ENCODE results near the gene SIGMAR1.
A peak's percentile ranks its signal among the peaks of the same experiment; 100 is the strongest.
"Not testable (repeated sequence)": the region's sequence is repeated elsewhere in the genome, so short reads cannot be mapped to it uniquely, and the experiment has no call there.

The SIGMAR1 gene

DNA sequence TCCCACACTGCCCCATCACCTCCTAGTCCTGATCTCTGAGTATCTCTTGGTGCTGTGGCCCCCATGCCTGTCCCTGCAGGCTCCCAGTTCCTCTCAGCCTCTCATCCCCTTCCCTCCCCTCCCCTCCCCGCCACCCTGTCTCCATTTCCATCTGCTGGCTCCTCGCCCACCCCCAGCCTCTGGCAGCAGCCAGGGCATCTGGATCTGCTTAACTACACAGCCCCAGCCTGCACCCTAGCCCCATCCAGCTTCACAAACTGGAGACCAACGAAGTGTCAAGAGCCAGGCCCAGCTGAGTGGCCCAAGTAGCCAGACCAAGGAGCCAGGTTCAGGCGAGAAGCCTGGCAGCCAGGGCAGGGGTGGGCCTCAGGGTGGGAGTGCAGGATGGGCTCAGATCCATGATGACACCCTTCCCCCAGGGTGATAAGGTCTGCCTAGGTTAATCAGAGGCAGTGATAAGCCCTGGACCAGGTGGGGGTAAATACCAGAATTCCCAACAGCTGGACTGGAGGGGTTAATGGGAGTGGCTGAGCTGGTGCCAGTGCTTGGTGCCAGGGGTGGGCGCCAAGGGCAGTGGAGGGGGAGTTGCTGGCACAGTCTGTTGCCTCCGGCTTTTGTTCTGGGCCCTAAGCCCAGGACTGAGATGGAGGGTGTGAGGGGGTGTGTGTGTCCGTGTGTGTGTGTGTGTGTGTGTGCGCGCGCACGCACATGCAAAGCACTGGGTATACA lies 16.9 kb upstream of the SIGMAR1 start:
- peak; percentile 83 to 90 for DNase-seq

DNA sequence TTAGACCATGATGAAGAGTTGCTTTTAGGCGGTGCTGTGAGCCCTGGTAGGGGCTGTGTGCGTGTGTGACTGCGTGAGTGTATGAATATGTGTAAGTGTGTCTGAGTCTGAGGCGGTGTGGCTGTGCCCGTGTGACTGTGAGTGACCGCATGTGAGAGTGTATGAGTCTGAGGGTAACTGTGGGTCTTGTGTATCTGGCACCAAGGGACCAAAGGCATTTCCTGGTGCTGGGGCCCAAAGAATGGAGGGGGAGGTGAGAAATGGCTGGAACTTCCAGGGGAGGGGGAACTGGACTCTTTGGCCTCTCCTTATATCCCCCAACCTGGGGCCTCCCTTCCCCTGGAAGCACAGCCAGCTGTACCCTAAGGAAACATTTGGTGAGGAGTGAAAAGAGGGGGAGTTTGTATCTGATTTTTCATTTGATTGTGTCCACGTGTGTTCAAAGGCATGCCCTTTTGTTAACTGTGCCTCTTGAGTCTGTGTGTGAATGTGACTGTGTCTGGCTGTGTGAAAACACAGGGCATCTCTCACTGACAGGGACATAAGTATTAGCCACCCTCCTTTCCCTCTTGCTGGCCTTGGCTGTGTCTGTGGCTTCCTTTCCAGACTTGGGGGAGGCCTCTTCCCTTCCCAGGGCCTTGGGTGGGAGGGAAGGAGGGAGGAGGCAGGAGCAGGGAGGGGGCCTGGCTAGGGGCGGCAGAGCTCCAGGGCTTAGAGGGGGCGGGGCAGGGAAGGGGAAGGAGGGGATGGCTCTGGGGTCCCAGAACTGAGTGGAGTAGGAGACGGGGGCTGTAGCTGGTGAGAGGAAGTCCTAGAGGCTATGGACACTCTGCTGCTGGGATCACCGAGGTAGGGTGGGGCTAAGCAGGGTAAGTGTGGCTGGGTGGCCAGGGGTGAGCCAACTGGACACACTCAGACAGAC lies 15.8 kb upstream of the SIGMAR1 start:
- DNase-seq: peak; percentile 43 to 55

DNA sequence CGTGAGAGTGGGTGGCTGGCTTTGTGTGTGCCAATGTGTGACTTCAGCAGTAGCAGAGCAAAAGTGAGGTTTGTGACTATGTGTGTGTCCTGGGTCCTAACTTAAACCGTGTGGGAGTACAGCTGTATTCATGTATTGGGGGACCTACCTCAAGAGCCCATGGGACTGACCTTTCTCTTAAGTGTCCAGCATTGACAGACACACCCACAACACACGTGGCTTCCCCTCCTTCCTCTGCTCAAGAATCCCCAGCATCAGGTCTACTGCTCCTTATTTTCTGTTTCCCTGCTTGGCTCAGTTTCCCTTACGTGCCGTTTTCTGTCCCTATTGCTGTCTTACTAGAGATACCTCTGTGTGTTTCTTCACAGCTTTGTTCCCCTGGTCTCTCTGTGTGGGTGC lies 15.0 kb upstream of the SIGMAR1 start:
- no peak for DNase-seq

DNA sequence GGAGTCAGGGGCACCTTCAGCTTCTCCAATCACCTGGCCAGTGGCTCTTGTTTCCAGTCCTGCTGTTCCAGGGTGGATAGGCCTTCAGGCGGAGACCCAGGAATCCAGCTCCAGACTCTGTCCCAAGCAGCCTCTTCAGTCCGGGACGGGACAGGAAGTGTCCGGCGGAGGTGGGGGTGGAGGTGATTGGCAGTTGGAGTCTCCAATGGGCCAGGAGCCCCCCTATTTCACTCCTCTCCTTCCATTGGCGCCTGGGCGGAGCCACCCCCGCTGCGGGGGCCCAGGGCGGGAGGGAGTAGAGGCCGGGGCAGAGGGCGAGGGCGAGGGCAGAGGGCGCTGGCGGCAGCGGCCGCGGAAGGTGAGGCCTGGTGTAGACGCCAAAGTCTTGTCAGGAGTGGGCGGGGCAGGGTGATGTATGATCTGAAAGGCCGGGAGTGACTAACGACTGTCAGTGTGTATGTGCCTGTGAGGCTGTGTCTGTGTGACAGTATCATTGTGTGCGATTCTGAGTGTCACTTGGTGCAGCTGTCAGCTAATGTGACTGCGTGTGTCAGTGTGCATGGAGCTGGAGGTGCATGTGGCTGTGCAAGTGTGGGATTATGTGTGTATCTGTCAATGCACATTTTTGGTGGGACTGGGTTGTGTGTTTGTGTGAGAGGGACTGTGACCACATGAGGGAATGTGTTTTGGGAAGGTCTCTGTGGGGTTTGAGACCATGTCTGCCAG lies 14.5 kb upstream of the SIGMAR1 start, which contains the start of gene IL11RA:
TSS of gene IL11RA (plus strand) at position 310 of the 726 bp plus-strand sequence. CDS start 3,033 bp downstream, outside the sequence.
- DNase-seq: no peak

DNA sequence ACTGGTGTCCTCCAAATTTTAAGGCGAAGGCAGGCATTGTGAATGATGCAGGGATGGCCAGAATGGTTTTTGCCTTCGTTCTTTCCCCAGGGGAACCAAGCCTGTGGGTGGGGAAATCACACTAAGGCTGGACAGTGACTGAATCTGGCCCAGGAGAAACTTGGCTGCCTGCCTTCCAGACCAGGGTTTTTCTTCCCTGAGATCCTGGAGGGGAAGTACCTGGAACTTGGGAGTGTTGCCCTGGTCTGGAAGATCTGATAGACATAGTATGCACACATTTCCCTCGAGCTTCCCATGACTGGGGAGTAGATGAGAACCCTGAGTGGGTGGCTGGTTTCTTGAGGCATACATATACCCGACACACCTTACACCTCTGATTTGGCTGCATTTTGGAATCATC lies 13.7 kb upstream of the SIGMAR1 start:
- no peak for DNase-seq

DNA sequence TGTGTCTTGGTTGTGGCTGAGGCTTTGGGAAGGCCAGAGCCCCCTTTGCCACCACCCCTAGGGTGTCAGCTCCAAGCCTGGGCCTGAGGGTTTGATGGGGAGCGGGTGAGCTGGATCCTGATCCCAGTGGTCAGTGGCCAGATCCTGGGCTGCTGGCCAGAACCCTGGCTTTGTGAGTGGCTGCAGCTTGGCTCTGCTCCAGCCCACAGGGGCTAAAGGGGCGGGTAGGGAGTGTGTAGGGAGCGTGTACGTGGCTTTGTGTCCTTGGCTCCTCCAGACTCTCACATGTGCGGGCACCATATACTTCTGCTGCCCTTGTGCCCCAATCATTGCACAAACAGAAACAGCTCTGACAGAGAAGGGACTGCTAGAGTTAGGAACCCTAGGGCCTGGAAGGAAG lies 13.2 kb upstream of the SIGMAR1 start:
- DNase-seq: no peak

DNA sequence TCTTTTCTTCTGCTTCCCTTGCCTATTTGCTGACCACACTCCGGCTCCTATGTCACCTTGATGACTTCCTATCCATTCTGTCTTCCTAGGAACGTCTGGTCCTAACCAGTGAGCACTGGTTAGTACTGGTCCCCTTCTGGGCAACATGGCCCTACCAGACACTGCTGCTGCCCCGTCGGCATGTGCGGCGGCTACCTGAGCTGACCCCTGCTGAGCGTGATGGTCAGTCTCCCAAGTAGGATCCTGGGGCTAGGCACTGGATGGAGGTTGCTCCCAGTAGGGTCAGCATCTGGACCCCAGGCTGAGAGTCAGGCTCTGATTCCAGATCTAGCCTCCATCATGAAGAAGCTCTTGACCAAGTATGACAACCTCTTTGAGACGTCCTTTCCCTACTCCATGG lies 11.1 kb upstream of the SIGMAR1 start:
- no peak for DNase-seq

DNA sequence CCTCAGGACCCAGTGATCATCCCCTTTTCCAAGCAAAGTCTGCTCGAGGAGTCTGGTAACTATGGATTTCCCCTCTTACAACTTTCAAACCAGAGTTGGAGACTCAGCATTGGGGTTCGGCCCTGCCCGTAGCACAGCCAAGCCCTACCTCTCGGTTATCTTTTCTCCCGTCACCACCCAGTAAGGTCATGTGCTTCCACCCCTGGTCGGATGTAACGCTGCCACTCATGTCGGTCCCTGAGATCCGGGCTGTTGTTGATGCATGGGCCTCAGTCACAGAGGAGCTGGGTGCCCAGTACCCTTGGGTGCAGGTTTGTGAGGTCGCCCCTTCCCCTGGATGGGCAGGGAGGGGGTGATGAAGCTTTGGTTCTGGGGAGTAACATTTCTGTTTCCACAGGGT lies 10.1 kb upstream of the SIGMAR1 start:
- DNase-seq: no peak

DNA sequence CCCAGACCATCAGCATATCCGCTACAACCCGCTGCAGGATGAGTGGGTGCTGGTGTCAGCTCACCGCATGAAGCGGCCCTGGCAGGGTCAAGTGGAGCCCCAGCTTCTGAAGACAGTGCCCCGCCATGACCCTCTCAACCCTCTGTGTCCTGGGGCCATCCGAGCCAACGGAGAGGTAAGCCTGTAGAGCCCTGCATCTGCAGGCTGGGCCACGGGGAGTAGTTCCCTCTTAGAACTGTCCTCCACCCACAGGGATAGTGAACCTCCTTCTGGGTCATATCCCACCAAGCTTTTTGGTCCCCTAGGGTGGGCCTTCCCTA lies 9.5 kb upstream of the SIGMAR1 start:
- DNase-seq: no peak

DNA sequence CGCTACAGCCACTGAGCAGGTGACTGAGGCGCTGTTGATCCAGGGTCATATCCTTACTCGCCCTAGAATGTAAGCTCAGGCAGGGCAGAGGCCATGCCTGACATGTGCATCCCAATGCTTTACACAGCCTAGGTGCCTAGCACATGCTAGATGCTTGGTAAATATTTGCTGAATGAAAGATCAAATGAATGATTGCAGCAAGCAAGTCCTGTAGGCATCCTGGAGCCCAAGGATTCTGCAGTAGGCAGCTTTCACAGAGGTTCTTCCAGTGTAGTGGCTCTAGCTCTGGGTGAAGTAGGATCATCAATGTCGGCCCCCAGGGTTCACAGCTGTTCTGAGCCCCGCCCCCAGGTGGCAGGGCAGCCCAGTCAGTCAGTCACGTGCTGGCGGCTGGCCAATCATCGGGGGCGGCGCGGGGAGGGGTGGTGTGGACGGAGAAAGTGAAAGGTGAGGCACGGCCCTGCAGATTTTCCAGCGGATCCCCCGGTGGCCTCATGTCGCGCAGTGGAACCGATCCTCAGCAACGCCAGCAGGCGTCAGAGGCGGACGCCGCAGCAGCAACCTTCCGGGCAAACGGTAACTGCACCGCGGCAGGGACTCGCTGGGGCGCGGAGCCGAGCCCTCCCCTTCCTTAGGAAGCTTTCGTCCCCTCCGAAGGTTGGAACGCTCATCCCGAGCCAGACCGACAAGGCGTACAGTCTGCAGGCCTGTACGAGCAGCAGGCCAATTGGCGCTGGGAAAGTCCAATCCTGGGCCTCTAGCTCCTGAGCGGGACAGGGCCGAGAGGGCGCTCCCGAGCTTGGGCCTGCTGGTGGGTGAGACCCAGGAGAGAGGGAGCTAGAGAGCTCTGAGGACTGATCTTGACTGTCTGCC lies 8.9 kb upstream of the SIGMAR1 start, which contains the start of gene GALT:
TSS of gene GALT (plus strand) at position 465 of the 873 bp plus-strand sequence. CDS start at position 495, 30 bp downstream.
- peak; percentile 88 to 89 for DNase-seq

DNA sequence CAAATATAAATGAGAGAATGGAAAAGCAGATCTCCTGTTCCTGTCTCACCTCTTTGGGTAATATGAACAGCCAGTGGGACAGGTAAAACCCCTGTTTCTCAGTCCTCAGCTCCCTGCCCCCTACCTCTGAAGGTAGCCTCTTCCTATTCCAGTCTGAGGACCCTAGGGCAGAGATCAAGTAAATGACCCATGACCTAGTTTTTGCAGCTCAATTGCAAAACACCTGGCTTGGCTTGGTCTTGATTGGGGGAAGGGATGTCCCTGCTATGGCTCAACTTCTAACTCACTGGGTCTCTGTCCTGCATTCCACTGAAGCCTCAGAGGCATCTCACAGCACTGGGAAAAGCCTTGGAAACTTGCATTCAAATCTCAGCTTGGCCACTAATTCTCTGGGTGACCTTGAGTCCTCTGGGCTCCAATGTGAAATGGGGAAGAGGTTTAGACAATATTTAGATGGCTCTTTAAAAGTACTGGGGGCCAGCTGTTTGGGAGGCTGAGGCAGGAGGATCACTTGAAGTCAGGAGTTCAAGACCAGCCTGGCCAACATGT lies 7.3 kb upstream of the SIGMAR1 start:
- DNase-seq: no peak

DNA sequence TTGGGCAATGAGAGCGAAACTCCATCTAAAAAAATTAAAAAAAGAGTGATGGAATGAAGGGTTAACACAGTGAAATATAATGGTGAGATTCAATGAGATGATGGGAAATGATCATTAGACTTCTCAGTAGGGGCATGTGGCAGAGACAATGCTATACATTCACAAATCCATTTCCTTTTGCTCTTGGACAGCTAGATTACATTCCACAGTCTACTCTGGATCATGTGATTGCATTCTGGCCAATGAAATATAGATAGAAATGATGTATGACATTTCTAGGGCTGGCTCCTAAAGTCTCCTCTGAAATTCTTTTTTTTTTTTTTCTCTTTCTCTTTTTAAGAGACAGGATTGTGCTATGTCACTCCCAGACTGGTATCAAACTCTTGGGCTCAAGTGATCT lies 5.1 kb upstream of the SIGMAR1 start:
- DNase-seq: no peak

DNA sequence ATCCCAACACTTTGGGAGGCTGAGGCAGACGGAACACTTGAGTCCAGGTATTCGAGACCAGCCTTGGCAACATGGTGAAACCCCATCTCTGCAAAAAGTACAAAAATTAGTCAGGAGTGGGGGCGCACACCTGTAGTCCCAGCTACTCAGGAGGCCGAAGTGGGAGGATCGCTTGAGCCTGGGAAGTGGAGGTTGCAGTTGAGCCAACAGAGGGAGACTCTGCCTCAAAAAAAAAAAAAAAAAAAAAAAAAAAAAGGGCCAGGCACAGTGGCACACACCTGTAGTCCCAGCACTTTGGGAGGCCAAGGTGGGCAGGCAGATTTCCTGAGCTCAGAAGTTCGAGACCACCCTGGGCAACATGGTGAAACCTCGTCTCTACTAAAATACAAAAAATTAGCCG lies 1.7 kb upstream of the SIGMAR1 start:
- DNase-seq: not testable (repeated sequence)

DNA sequence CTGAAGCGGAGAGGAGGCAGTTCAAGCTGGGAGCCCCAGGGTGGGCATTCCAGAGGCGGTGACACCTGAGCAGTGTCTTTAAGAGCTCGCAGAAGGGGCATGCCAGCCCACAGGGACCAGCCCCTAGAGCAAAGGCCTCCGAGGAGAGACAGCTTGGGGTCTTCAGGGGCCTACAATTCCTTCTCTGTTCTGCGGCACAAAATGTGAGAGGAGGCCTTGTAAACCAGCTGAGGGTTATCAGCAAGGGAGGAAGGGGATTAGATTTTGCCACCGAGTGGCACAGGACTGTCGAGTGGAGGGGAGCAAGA lies 505 bp upstream of the SIGMAR1 start:
- DNase-seq: no peak

DNA sequence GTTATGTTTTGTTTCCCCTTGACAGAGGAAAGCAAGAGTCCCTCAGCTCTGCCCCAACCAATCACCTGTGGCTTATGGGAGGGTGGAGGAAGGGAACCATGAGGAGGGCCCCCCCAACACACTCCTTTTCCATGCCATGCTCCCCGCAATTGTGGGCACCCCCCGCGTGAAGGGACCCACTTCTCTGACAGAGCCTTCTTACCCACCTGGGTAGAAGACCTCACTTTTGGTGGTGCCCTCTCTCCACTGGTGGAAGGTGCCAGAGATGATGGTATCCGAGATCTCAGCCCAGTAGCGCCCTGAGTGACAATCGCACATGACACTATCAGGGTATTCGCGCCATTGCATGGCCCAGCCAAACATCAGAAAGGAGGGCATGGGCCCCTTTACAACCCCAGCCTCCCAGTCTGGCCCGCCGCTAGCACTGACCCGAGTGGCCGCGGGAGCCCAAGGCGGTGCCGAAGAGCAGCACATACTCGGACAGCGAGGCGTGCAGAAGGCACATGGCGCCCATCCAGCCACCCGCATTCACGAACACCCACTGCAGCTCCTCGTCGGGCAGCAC lies 714 bp downstream of the SIGMAR1 start:
- DNase-seq: peak in 1 of 2 experiments; percentile 42

DNA sequence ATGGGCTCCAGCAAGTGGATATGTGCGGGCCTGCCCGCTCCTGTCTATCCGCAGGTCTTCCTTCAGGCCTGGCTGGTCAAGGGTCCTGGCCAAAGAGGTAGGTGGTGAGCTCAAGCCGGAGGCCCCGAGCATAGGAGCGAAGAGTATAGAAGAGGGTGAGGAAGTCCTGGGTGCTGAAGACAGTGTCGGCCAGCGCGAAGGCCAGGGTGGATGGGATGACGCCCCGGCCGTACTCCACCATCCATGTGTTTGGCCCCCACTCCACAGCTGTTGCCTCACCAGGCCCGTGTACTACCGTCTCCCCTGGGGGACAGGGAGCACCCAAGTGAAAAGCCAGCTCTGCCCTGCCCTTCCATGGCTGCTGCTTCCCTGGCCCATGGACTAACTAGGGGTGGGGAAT lies 2.0 kb downstream of the SIGMAR1 start:
- no peak for DNase-seq

DNA sequence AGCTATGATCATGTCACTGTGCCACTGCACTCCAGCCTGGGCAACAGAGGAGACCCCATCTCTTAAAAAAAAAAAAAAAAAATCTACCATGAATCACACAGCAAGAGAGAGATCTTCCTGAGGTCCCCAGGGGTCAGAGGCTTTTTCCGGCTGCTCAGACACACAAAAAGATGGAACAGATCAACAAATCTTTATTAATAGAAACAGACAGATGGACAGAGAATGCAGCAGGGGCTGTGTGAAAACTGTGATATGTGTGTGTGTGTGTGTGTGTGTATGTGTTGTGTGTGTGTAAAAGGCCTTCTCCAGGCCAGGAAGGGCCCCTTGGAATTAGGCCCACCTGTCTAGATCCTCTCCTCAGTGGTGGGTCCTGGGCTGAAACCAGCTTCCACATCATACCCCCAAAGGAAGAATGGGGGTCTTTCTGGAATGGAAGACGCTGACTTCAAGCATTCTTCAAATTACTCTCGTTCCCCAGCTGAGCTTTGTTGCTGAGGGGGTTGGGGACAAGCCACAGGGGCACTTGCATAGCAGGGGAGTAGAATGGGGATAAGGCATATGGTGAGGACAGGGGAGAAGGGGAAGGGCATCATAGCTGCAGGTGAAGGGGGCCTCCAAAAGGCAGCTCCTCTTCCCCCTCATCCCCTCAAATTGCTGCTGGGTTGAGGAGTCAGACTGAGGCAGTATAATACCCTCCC lies 2.9 kb downstream of the SIGMAR1 start:
- DNase-seq: no peak

DNA sequence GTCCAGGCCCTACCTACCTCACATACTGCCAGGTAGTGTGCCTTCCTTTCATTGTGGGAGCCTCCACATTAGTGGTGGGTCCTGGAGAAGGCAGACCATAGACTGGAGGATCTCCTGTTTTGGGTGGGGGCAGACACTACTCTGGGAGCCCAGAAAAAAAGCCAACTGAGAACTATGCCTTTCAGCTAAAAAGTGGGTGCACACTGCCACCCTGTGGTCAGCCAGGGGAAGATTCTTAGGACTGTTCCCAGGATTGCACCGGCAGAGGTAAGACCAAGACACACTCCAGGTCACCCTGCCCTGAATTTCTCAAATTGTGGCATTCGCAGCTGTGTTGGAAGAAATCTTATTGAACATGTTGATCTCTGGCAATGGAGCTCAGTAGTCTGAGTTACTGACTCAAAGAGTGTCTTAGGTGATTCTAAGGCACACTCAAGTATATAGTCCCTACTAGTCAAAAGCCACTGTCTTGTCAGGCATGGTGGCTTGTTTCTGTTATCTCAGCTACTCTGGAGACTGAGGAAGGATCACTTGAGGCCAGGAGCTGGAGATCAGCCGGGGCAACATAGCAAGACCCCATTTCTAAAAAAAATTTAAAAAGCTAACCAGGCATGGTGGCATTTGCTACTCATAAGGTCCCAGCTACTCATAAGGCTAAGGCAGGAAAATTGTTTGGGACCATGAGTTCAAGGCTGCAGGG lies 3.6 kb downstream of the SIGMAR1 start:
- DNase-seq: peak; percentile 30 to 68

DNA sequence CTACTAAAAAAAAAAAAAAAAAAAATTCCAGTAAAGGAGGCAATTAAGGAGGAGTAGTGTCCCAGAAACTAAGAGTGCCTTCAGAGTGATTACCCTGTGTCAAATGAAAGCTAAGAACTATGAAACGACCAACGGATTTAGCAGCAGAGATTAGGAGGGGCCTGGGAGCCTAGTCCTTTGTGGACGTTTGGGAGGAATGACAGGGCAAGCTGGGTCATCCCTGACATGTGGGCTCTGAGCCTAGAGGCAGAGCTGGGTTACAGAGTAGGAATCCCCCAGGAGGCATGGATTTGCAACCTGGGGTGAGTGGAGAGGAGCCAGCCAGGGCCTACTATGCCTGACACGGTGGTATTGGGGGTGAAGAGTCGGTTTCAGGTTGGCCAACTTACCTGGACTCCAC lies 4.4 kb downstream of the SIGMAR1 start:
- no peak for DNase-seq

DNA sequence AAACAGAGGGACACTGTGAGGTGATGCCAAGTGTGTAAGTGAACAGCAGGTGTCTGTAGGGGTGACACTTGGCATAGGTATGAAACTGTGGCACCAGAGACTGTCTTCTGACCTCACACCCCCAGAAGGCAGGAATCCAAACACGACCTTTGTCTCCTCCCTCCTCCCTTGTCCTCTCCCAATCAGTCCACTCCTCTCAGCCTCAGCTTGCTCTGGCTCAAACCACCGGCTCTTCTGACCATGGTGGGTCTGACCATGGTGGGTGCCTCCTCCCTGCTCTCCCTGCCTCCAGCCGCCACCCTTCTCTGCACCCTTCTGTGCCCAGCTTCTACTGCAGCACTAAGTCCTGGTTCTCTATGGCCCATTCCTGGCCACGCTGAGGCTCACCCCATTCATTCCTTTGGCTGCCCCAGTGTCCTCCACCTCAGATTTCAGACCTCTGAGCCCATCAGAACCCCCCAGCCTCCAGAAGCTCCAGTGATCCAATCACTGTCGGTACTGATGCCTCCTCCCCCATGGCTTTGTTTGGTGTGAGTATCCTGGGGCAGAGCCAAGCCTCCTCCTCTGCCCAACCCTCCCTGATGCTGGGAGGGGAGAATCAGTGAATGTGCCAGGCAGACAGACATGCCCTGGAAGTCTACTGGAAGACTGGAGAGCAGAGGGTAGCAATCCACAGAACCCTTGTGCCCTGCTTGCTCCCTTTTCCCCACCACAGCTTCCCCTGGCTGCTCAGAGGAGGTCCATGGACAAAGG lies 7.0 kb downstream of the SIGMAR1 start:
- no peak for DNase-seq
